Activated T-cell treated with anti-CD3 and anti-CD28 coated beads, Interleukin-2, amount 50 U/mL, for 24 hours (primary cell): Measurements from ENCODE around the gene RAMP1.
A peak's percentile ranks its signal among the peaks of the same experiment; 100 is the strongest.

Experiments used
- DNase-seq: peaks from one replicate; pipeline ENCODE4 v3.0.0-alpha.2; 2020
- H3K27ac Mint-ChIP-seq: 2 replicates; pipeline ENCODE4 v1.8.0; 2020; ENCODE audit warnings: mild to moderate bottlenecking, mixed read lengths
- H3K27me3 Mint-ChIP-seq: 2 replicates; pipeline ENCODE4 v1.8.0; 2020; ENCODE audit warnings: mixed read lengths
- H3K36me3 Mint-ChIP-seq: 2 replicates; pipeline ENCODE4 v1.8.0; 2020; ENCODE audit warnings: low read depth, mixed read lengths
- H3K4me1 Mint-ChIP-seq: 2 replicates; pipeline ENCODE4 v1.8.0; 2020; ENCODE audit warnings: low read depth, mixed read lengths
- H3K4me3 Mint-ChIP-seq: 2 replicates; pipeline ENCODE4 v1.8.0; 2020; ENCODE audit warnings: mild to moderate bottlenecking, moderate library complexity, mixed read lengths
- H3K9me3 Mint-ChIP-seq: 2 replicates; pipeline ENCODE4 v1.8.0; 2020; ENCODE audit warnings: mixed read lengths

Gene RAMP1

GRCh38 chr2:237907144-237907543 lies 47.7 kb downstream of the RAMP1 start:
- DNase-seq, result no peak
- Mint-ChIP-seq H3K27ac (no peak overlapping the region), H3K4me1 (peaks cover 19% of the 10 kb centered on the region), H3K36me3 (peaks cover 6% of the 10 kb centered on the region), H3K27me3 (no peaks in the 10 kb centered on the region), H3K9me3 (peaks cover 8% of the 10 kb centered on the region), H3K4me3 (no peak overlapping the region)

- no peak for DNase-seq
- no peak overlapping the region for H3K4me3 Mint-ChIP-seq
- H3K27ac Mint-ChIP-seq, result no peak overlapping the region
- H3K9me3 Mint-ChIP-seq, result peaks cover 8% of the 10 kb centered on the region
- H3K36me3 Mint-ChIP-seq, result peaks cover 6% of the 10 kb centered on the region
- H3K4me1 Mint-ChIP-seq, result peaks cover 17% of the 10 kb centered on the region
- H3K27me3 Mint-ChIP-seq, result no peaks in the 10 kb centered on the region
These were observed 49.8 kb downstream of the RAMP1 start for GRCh38 chr2:237909075-237909695.

DNA sequence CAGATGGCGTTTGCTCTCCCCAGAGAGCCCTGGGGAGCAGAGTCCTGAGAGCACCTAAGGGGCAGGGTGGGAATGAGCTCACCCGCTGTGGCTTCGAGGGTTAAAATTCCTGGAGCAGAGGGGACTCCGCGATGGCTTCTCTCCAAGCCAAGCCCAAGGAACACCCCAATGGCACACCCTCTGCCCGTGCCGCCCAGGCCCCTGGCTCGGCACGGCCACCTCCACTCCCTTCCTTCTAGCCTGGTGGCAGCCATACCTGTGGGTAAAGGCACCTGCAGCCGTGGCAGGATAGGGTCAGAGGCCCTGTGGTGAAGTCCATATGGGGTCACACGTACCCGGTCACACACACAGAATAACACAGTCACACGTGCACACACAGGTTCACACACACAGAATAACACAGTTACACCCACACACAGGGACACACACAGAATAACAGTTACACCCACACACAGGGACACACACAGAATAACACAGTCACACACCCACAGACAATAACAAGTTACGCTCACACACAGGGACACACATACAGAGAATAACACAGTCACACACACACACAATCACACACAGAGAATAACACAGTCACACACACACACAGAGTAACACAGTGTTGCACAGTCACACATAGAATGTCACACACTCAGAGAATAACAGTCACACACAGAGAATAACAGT lies 50.5 kb downstream of the RAMP1 start:
- Mint-ChIP-seq H3K4me3 (no peak overlapping the region), H3K36me3 (peaks cover 6% of the 10 kb centered on the region), H3K27me3 (no peaks in the 10 kb centered on the region), H3K27ac (no peak overlapping the region), H3K9me3 (peaks cover 8% of the 10 kb centered on the region), H3K4me1 (peaks cover 12% of the 10 kb centered on the region)
- no peak for DNase-seq

- H3K27ac Mint-ChIP-seq, result no peak overlapping the region
- no peaks in the 10 kb centered on the region for H3K27me3 Mint-ChIP-seq
- DNase-seq, result no peak
- no peak overlapping the region for H3K4me3 Mint-ChIP-seq
- H3K4me1 Mint-ChIP-seq, result peaks cover 5% of the 10 kb centered on the region
- H3K9me3 Mint-ChIP-seq, result peaks cover 8% of the 10 kb centered on the region
- peaks cover 6% of the 10 kb centered on the region for H3K36me3 Mint-ChIP-seq
These were observed 51.3 kb downstream of the RAMP1 start for GRCh38 chr2:237910576-237911362.

DNA sequence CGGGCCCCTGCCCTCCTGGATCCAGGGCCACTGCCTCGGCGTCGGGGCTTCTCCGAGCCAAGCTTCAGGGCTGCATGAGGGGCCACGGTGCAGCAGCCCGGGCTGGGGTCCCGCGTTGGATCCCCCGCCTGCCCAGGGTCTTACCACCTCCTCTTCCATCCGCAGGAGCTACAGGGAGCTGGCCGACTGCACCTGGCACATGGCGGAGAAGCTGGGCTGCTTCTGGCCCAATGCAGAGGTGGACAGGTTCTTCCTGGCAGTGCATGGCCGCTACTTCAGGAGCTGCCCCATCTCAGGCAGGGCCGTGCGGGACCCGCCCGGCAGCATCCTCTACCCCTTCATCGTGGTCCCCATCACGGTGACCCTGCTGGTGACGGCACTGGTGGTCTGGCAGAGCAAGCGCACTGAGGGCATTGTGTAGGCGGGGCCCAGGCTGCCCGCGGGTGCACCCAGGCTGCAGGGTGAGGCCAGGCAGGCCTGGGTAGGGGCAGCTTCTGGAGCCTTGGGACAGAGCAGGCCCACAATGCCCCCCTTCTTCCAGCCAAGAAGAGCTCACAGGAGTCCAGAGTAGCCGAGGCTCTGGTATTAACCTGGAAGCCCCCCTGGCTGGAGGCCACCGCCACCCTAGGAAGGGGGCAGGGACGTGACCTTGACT lies 52.1 kb downstream of the RAMP1 start:
- Mint-ChIP-seq H3K27me3 (no peaks in the 10 kb centered on the region), H3K9me3 (peaks cover 8% of the 10 kb centered on the region), H3K4me1 (no peaks in the 10 kb centered on the region), H3K36me3 (peaks cover 6% of the 10 kb centered on the region), H3K4me3 (no peak overlapping the region), H3K27ac (no peak overlapping the region)
- DNase-seq, result no peak

- no peak overlapping the region for H3K27ac Mint-ChIP-seq
- DNase-seq, result no peak
- no peaks in the 10 kb centered on the region for H3K36me3 Mint-ChIP-seq
- no peak overlapping the region for H3K4me3 Mint-ChIP-seq
- no peaks in the 10 kb centered on the region for H3K27me3 Mint-ChIP-seq
- no peaks in the 10 kb centered on the region for H3K4me1 Mint-ChIP-seq
- H3K9me3 Mint-ChIP-seq, result peaks cover under 1% of the 10 kb centered on the region
These were observed 53.1 kb downstream of the RAMP1 start for GRCh38 chr2:237912271-237913192.

- H3K4me1 Mint-ChIP-seq, result no peaks in the 10 kb centered on the region
- H3K36me3 Mint-ChIP-seq, result no peaks in the 10 kb centered on the region
- no peaks in the 10 kb centered on the region for H3K27me3 Mint-ChIP-seq
- H3K4me3 Mint-ChIP-seq, result no peak overlapping the region
- no peak for DNase-seq
- no peaks in the 10 kb centered on the region for H3K9me3 Mint-ChIP-seq
- H3K27ac Mint-ChIP-seq, result no peak overlapping the region
These were observed 53.9 kb downstream of the RAMP1 start for GRCh38 chr2:237913193-237913917.

- Mint-ChIP-seq H3K27ac (no peak overlapping the region), H3K36me3 (no peaks in the 10 kb centered on the region), H3K4me1 (peaks cover 2% of the 10 kb centered on the region), H3K4me3 (no peak overlapping the region), H3K27me3 (no peaks in the 10 kb centered on the region), H3K9me3 (no peaks in the 10 kb centered on the region)
- no peak for DNase-seq
These were observed 56.2 kb downstream of the RAMP1 start for GRCh38 chr2:237915576-237915975.

GRCh38 chr2:237916296-237916695 lies 56.9 kb downstream of the RAMP1 start:
- no peak for DNase-seq
- H3K9me3 Mint-ChIP-seq, result no peaks in the 10 kb centered on the region
- no peak overlapping the region for H3K4me3 Mint-ChIP-seq

GRCh38 chr2:237917696-237918374 lies 58.4 kb downstream of the RAMP1 start:
- Mint-ChIP-seq H3K36me3 (no peaks in the 10 kb centered on the region), H3K27me3 (peaks cover 2% of the 10 kb centered on the region), H3K4me1 (peaks cover 9% of the 10 kb centered on the region), H3K4me3 (no peak overlapping the region), H3K9me3 (no peaks in the 10 kb centered on the region), H3K27ac (no peak overlapping the region)
- no peak for DNase-seq

More at GRCh38 chr2:237916296-237916695, 56.9 kb downstream of the RAMP1 start:
- H3K27ac Mint-ChIP-seq, result no peak overlapping the region
- peaks cover 4% of the 10 kb centered on the region for H3K4me1 Mint-ChIP-seq
- no peaks in the 10 kb centered on the region for H3K27me3 Mint-ChIP-seq
- H3K36me3 Mint-ChIP-seq, result no peaks in the 10 kb centered on the region

DNA sequence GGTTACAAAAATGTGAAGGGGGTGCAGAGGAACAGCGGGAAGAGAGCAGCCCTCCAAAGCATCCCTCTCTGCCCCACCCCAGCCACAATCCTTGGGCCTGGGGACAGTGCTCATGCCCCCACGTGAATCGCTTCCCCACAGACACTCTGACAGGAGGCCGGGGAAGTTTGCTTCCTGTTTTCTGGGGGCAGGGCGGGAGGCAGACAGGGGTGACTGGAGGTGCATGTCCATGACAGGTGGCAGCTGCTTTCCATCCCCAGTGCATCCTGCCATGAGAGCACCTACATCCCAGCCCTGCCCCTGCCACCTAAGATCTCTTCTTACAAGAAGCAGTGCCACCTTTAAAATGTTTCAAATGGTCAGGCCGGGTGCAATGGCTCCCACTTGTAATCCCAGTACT lies 60.2 kb downstream of the RAMP1 start:
- H3K9me3 Mint-ChIP-seq, result no peaks in the 10 kb centered on the region
- H3K4me1 Mint-ChIP-seq, result peaks cover 22% of the 10 kb centered on the region
- peaks cover 2% of the 10 kb centered on the region for H3K27me3 Mint-ChIP-seq
- H3K4me3 Mint-ChIP-seq, result no peak overlapping the region
- H3K36me3 Mint-ChIP-seq, result no peaks in the 10 kb centered on the region
- H3K27ac Mint-ChIP-seq, result no peak overlapping the region
- no peak for DNase-seq

- H3K9me3 Mint-ChIP-seq, result no peaks in the 10 kb centered on the region
- no peak overlapping the region for H3K4me3 Mint-ChIP-seq
- peak overlapping the region; percentile 2 for H3K27ac Mint-ChIP-seq
- peaks cover 24% of the 10 kb centered on the region for H3K4me1 Mint-ChIP-seq
- DNase-seq, result no peak
- H3K27me3 Mint-ChIP-seq, result peaks cover 2% of the 10 kb centered on the region
- H3K36me3 Mint-ChIP-seq, result no peaks in the 10 kb centered on the region
These were observed 61.2 kb downstream of the RAMP1 start for GRCh38 chr2:237920673-237921072.

- Mint-ChIP-seq H3K27ac (no peak overlapping the region), H3K4me3 (no peak overlapping the region), H3K9me3 (no peaks in the 10 kb centered on the region), H3K36me3 (no peaks in the 10 kb centered on the region), H3K4me1 (peaks cover 33% of the 10 kb centered on the region), H3K27me3 (peaks cover 2% of the 10 kb centered on the region)
- DNase-seq, result no peak
These were observed 62.6 kb downstream of the RAMP1 start for GRCh38 chr2:237921967-237922492.
